HG02678 (cell line): ENCODE results near the gene GLIS1.
"Not testable (repeated sequence)": the region's sequence is repeated elsewhere in the genome, so short reads cannot be mapped to it uniquely, and the experiment has no call there.

ENCODE experiments used
- ATAC-seq: cut with Tn5 transposase; IDR thresholded peaks from one replicate; pipeline ENCODE4 v1.9.1; 2021; ENCODE audit warnings: mild to moderate bottlenecking, moderate library complexity; ENCODE audit not compliant: unreplicated experiment

Gene GLIS1

GRCh38 chr1:53572065-53572814 lies 166.7 kb downstream of the GLIS1 start:
- no peak for ATAC-seq

- ATAC-seq = no peak
Observed at GRCh38 chr1:53568540-53568939, 170.4 kb downstream of the GLIS1 start.

DNA sequence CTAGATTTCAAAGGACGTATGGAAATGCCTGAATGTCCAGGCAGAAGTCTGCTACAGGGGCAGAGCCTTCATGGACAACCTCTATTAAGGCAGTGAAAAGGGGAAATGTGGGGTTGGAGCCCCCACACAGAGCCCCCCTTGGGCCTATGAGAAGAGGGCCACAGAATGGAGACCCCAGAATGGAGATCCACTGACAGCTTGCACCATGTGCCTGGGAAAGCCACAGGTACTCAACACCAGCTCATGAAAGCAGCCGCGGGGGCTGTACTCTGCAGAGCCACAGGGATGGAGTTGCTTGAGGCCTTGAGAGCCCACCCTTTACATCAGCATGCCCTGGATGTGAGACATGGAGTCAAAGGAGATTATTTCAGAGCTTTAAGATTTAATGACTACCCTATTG lies 171.1 kb downstream of the GLIS1 start:
- no peak for ATAC-seq

GRCh38 chr1:53567450-53567849 lies 171.5 kb downstream of the GLIS1 start:
- no peak for ATAC-seq

DNA sequence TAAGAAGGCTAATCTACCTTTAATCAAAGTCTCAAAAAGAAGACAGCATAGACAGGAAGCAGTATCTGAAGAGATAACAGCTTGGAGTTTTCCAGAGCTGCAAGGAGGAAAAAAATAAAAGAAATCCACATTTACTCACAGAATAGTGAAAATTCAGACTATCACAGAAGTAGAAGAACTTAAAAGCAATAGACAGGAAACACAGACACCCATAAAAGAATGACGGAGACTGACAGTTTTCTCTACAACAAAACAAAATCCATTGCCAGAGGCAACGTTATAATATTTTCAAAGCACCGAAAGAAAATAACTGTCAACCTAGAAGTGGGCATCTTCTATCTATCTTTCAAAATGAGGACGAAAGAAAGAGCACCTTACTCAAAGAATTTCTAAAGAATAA lies 175.4 kb downstream of the GLIS1 start:
- ATAC-seq = no peak

DNA sequence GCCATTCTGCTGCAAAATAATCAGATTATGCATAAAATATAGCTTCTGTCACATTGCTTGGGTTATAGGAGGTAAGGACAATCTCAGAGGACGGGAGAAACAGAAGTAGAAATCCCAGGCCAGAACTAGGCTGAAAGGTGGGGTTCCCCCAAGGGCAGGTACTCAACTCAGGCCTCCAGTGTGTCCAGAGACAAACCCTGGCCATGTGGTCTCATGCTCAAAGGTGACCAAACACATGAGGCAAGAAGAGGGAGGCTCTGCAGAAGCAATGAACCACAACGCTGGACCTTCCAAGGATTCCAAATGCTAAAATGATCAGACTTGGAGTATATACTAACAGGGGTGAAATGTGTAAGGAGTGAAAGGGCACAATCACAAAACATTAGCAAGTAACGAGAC lies 176.0 kb downstream of the GLIS1 start:
- no peak for ATAC-seq

DNA sequence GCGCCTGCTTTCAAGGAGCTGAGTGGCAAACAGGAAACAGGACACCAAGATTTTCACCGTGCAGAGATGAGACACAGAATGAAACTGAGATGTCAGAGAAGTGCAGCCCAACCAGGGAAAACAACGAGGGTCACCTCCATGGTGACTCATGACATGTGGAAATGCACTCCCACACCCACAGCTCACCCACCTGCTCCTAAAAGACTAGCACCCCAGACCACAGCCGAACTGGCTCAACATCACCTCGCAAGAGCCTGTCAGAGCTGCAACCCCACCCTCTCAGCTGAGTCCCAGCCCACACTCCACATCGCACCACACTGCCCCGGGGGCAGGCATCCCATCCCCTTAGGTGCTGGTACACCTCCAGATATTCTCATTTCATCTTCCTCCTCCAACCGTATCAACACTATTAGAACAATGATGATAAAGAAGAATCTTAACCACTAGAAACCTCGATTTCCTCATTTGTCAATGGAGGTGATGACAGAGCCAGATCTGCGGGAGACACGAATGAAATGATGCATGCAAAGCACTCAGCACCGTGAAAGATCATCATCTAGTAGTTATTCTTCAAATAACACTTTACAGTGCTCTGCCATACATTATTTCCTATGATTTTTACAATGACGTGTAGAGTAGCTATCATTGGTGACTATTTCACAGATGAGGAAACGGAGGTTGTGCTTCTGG lies 176.5 kb downstream of the GLIS1 start:
- ATAC-seq = no peak

GRCh38 chr1:53561503-53562105 lies 177.4 kb downstream of the GLIS1 start:
- ATAC-seq = no peak

GRCh38 chr1:53560581-53561502 lies 178.1 kb downstream of the GLIS1 start:
- ATAC-seq = no peak

GRCh38 chr1:53559854-53560580 lies 178.9 kb downstream of the GLIS1 start:
- no peak for ATAC-seq

DNA sequence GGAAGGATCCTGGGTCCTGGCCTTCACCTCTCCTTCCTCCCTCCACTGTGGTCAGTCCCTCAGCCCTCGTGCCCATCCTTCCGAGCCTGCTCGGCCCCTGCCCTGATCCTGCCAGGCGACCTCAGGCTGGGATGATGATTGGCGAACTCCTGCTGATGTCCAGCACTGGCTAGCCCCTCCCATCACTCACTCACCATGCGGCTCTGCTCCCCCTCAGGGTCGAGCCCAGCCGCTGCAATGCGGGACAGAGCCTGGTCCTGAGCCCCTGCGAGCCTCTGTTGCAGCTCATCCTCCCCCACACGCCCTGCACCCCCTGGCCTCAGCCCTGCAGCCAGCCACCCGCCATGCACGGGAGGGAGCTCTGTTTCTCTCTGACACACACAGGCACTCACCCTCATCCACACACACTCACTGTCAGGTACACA lies 179.6 kb downstream of the GLIS1 start:
- ATAC-seq = no peak

DNA sequence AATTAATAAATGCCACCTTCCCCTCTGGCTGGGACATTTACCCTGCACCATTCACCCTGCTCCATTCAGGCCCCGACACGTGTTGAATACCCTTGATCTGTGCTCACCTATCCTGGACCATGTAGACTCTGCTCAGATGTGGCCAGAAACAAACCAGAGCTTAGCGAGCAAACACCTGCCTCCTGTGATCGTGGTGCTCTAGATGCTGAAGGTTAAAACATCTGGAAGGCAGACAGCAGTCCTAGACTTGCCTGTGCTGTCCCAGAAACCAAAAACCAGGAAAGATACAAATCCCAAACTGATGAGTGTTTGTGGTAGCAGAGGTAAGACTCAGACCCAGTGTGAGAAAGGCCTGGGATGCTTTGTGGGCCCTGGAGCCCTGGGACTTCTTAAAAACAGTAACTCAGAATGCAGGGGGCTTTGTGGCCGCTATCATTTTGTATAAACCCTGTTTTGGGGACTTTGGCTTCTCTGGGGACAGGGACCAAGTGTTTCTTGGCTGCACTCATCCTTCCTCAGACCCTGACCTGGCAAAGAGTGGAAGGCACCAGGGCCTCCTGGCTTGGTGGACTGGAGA lies 180.1 kb downstream of the GLIS1 start:
- ATAC-seq = no peak

- ATAC-seq = no peak
Observed at GRCh38 chr1:53557830-53558738, 180.9 kb downstream of the GLIS1 start.

- ATAC-seq = no peak
Observed at GRCh38 chr1:53557369-53557768, 181.6 kb downstream of the GLIS1 start.

- no peak for ATAC-seq
Observed at GRCh38 chr1:53556657-53557227, 182.2 kb downstream of the GLIS1 start.

DNA sequence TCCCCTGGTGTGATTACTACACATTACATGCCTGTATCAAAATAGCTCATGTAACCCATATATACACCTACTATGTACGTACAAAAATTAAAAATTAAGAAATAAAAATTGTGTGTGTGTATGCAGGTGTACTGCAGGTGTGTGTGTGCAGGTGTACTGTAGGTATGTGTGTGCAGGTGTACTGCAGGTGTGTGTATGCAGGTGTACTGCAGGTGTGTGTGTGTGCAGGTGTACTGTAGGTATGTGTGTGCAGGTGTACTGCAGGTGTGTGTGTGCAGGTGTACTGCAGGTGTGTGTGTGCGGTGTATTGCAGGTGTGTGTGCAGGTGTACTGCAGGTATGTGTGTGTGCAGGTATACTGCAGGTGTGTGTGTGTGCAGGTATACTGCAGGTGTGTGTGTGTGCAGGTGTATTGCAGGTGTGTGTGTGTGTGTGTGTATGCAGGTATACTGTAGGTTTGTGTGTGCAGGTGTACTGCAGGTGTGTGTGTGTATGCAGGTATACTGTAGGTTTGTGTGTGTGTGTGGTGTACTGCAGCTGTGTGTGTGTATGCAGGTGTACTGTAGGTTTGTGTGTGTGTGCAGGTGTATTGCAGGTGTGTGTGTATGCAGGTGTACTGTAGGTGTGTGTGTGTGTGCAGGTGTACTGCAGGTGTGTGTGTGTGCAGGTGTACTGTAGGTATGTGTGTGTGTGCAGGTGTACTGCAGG lies 183.2 kb downstream of the GLIS1 start:
- not testable (repeated sequence) for ATAC-seq

DNA sequence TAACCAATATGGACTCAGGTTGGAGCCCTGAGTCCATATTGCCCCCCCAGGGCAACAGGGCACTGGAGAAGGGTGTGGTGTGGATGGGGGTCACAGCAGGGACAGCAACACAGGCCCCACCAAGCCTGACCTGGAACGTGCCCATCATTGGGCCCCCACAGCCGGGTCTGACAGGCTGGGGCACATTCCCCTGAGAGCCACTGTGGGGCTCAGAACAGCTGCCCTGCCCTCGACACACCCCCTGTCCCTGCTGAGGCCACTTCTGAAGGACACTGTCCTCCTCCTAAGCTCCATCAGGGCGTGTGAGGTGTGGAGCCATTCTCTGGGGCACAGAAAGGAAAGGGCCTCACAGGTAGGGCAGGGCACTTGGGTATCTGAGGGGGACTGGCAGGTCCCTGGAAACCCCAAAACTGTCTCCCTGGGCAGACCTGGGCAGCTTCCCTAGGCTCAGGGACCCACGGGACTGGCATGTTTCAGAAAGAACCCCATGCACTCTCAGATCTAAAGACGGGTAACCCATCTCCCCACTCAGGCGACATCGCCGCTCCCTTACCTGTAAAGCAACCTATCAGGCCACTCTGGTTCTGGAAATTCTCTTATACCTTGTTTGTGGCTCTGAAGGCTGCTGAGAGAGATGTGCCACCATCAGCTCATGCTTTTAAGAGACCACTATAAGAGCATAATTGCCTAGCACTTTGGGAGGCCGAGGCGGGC lies 184.2 kb downstream of the GLIS1 start:
- no peak for ATAC-seq
